HUES48 (cell line): ENCODE measurements around the gene GUCY2D.
A peak's percentile ranks its signal among the peaks of the same experiment; 100 is the strongest.
"Not testable (repeated sequence)": the region's sequence is repeated elsewhere in the genome, so short reads cannot be mapped to it uniquely, and the experiment has no call there.

Source experiments
- H3K27ac ChIP-seq: one replicate; pipeline ENCODE4 v1.7.0; 2013; ENCODE audit warnings: low read depth, low read length, inconsistent platforms
- H3K27me3 ChIP-seq: 2 replicates; pipeline ENCODE4 v1.6.1; 2013; ENCODE audit warnings: mild to moderate bottlenecking, low read length; ENCODE audit not compliant: control insufficient read depth, insufficient read depth
- H3K36me3 ChIP-seq: 2 replicates; pipeline ENCODE4 v1.6.1; 2013; ENCODE audit warnings: low read length; ENCODE audit not compliant: control insufficient read depth, insufficient read depth
- H3K4me1 ChIP-seq: 2 replicates; pipeline ENCODE4 v1.6.1; 2013; ENCODE audit warnings: mild to moderate bottlenecking, low read length; ENCODE audit not compliant: control insufficient read depth, insufficient read depth
- H3K4me3 ChIP-seq: 2 replicates; pipeline ENCODE4 v1.5.1; 2013; ENCODE audit warnings: mild to moderate bottlenecking, low read depth, low read length
- H3K9ac ChIP-seq: 2 replicates; pipeline ENCODE4 v1.6.1; 2013; ENCODE audit warnings: mild to moderate bottlenecking, low read depth, low read length, moderate library complexity
- H3K9me3 ChIP-seq: 2 replicates; pipeline ENCODE4 v1.6.1; 2013; ENCODE audit warnings: low read length; ENCODE audit not compliant: control insufficient read depth, insufficient read depth

GUCY2D gene

DNA sequence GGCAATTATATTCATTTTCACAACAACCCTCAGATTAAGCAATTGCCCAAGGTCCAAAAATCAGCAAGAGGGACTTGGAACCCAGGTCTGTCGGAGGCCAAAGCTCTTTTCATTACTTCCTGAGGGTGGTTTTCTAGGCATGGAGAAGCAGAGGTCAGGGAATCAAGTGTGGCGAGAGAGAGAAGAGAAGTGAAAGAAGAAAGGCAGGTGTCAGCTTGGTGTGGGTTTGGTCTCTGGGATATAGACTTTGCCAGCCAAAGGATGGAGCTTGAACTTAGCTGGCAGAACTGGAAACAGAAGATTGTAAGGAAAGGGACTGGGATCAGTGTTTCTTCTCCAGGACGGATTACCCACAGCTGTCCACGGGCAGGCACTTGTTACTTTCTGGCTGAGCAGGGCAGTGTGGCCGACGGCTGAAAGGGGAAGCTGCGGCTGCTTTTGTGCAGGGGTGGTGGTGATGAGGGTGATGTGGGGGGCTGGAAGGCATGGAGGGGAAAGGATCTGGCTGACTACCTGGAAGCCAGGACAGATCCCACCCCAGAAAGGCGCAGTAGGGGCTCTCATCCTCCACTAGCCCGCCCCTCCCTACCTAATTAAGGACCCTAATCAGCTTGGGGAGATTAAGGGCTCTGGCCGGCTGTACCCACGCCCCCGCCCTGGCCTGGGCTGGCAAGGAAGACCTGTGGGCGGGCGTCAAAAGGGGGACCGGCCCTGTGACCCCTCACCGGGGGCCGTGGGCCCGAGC is at the start of gene GUCY2D:
TSS of gene GUCY2D (plus strand) at position 640 of the 745 bp plus-strand sequence. CDS start 433 bp downstream, outside the sequence.
- H3K27me3 ChIP-seq = peaks cover 51% of the 10 kb centered on the region
- no peak within 1 kb of the TSS for H3K9ac ChIP-seq
- no peaks in the 10 kb centered on the region for H3K9me3 ChIP-seq

DNA sequence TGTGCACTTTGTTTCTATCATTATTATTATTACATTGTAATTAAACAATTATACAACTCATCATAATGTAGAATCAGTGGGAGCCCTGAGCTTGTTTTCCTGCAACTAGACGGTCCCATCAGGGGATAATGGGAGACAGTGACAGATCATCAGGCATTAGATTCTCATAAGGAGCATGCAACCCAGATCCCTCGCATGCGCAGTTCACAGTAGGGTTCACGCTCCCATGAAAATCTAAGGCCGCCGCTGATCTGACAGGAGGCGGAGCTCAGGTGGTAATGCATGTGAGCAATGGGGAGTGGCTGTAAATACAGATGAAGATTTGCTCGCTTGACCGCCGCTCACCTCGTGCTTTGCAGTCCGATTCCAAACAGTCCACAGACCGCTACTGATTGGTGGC is 49.1 kb upstream of the GUCY2D start:
- H3K27me3 ChIP-seq, H3K4me1 ChIP-seq, H3K9me3 ChIP-seq, H3K4me3 ChIP-seq, H3K27ac ChIP-seq, H3K9ac ChIP-seq: not testable (repeated sequence)
- H3K36me3 ChIP-seq = peaks cover 13% of the 10 kb centered on the region

More for the DNA sequence above, at the start of gene GUCY2D:
- H3K4me3 ChIP-seq = peak within 1 kb of the TSS; percentile 58
- no peaks in the 10 kb centered on the region for H3K36me3 ChIP-seq
- H3K27ac ChIP-seq = no peak within 1 kb of the TSS
- H3K4me1 ChIP-seq = no peaks in the 10 kb centered on the region; the same call in 1 of the 2 replicates

DNA sequence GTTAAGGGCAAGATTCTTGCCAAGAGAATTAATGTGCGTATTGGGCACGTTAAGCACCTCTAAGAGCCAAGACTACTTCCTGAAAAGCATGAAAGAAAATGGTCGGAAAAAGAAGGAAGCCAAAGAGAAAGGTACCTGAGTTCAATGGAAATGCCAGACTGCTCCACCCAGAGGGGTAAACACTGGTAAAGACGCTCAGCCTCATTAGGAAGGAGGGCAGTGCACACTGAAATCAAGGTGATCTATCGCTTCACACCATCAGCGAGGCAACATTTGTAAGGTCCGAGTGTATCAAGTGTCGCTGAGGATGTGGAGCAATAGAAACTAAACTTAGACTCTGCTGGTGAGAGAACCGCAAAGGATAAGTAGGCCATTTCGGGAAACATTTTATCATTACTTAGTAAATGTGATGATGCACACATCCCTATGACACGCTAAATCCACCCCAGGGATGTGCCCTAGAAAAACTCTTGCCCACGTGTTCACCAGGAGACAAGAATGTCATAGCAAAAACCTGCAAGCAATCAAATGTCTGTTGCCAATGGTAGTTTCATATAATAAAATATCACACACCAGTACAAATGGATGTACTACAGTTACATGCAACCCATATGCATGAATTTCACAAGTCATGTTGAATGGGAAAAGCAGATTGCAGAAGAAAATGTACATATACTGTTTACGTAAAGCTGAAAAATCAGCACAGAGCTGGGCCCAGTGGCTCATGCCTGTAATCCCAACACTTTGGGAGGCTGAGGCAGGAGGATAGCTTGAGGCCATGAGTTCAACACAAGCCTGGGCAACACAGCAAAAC is 46.8 kb upstream of the GUCY2D start:
- no peak overlapping the region for H3K9ac ChIP-seq
- no peaks in the 10 kb centered on the region for H3K27me3 ChIP-seq
- no peak overlapping the region for H3K4me3 ChIP-seq
- H3K4me1 ChIP-seq = 0 out of 2 replicates have a peak, but pooled peaks cover 2% of the 10 kb centered on the region
- H3K27ac ChIP-seq = no peak overlapping the region
- no peaks in the 10 kb centered on the region for H3K36me3 ChIP-seq
- no peaks in the 10 kb centered on the region for H3K9me3 ChIP-seq

DNA sequence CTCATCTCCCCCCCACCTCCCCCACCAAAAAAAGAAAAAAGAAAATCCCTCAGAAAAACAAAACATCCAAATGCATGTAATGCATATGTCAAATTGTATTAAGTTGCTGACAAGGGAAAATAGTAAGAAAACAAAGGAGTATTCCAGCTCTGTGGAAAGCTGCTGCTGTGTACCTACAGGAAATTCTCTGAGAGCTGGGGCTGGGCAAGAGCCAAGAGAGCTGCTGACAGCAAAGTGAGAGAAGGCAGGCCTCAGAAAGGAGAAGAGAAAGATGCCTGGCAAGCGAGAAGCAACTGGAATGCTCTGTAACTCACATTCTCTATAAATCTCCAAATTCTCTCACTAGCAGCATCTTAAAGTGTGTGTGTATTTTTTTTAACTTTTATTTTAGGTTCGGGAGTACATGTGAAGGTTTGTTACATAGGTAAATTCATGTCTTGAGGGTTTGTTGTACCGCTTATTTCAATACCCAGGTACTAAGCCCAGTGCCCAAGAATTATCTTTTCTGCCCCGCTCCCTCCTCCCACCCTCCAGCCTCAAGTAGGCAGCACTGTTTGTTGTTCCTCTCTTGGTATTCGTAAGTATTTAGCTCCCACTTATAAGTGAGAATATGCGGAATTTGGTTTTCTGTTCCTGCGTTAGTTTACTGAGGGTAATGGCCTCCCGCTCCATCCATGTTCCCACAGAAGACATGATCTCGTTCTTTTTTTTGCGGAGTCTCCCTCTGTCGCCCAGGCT is 46.0 kb upstream of the GUCY2D start:
- H3K27me3 ChIP-seq = no peaks in the 10 kb centered on the region
- H3K4me1 ChIP-seq = peaks cover 7% of the 10 kb centered on the region; the same call in 1 of the 2 replicates
- no peaks in the 10 kb centered on the region for H3K9me3 ChIP-seq
- H3K4me3 ChIP-seq = no peak overlapping the region
- no peak overlapping the region for H3K9ac ChIP-seq
- no peaks in the 10 kb centered on the region for H3K36me3 ChIP-seq
- H3K27ac ChIP-seq = no peak overlapping the region

DNA sequence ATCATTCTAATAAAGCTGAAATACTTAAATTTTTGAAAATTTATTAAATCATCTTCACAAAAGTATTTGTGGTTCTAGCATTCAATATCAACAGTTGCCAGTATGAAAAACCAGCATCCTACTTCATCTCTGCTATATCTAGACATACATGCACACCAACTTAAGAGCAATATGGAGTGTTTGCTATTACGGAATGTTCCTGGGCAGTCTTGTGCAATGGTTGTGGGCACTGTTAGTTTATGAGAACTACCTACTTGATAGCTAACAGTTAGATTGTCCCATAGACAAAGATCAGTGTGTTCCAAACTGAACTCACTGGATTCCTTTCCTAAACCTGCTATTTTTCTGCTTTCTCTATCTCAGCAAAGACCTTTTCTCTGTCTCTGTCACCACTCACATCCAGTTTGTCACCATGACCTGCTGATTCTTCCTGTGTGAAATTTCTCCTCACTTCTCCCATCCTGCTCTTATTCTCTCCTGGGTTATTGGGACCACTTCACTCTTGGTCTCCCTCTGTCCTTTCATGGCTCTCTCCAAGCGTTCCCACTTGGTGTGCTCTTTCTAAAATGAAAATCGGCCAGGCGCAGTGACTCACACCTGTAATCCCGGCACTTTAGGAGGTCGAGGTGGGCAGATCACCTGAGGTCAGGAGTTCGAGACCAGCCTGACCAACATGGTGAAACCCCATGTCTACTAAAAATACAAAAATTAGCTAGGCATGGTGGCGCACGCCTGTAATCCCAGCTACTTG is 42.7 kb upstream of the GUCY2D start:
- H3K4me1 ChIP-seq = peaks cover 10% of the 10 kb centered on the region; the same call in 1 of the 2 replicates
- no peak overlapping the region for H3K27ac ChIP-seq
- H3K9me3 ChIP-seq = no peaks in the 10 kb centered on the region
- no peaks in the 10 kb centered on the region for H3K36me3 ChIP-seq
- no peaks in the 10 kb centered on the region for H3K27me3 ChIP-seq
- H3K9ac ChIP-seq = no peak overlapping the region
- no peak overlapping the region for H3K4me3 ChIP-seq

DNA sequence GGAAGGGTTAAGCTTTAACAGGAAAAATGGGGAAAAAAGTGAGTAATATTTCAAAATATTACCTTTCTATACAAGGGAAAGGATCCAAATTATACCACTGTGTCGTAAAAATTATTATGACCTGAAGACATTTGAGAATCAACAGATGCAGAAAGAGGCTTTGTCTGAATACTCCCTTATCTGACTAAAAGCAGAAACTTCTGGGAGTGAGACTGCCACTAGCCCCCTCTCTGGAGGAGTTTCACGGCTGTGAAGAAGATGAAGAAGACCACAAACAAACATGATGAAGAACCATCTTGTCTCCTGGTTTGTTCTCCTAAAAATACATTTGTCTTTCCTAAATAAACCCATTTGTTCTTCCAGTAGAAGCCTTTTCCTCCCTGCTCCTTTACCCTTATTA is 41.0 kb upstream of the GUCY2D start:
- no peaks in the 10 kb centered on the region for H3K27me3 ChIP-seq
- no peak overlapping the region for H3K4me3 ChIP-seq
- no peak overlapping the region for H3K27ac ChIP-seq
- H3K9me3 ChIP-seq = no peaks in the 10 kb centered on the region
- H3K9ac ChIP-seq = no peak overlapping the region
- H3K36me3 ChIP-seq = no peaks in the 10 kb centered on the region
- H3K4me1 ChIP-seq = peaks cover 10% of the 10 kb centered on the region; the same call in 1 of the 2 replicates

DNA sequence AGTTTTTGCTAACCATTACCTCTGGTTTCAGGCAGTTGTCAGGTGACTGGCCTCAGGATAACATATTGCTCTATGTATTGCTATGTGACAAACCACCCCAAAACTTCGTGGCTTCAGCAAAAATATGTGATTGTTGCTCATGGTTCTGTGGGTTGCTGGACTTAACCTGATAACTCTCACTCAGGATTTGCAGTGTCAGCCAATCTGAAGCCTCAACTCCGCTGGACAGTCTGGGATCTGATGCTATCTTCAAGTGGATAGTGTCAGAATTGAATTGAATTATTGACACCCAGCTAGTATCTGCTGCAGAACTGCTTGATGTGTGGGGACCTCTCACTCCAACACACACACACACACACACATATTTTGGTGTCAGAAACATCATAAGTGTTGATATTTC is 34.7 kb upstream of the GUCY2D start:
- H3K27me3 ChIP-seq = no peaks in the 10 kb centered on the region
- H3K27ac ChIP-seq = no peak overlapping the region
- H3K9ac ChIP-seq = no peak overlapping the region
- H3K4me3 ChIP-seq = no peak overlapping the region
- no peaks in the 10 kb centered on the region for H3K36me3 ChIP-seq
- no peaks in the 10 kb centered on the region for H3K4me1 ChIP-seq
- no peaks in the 10 kb centered on the region for H3K9me3 ChIP-seq

DNA sequence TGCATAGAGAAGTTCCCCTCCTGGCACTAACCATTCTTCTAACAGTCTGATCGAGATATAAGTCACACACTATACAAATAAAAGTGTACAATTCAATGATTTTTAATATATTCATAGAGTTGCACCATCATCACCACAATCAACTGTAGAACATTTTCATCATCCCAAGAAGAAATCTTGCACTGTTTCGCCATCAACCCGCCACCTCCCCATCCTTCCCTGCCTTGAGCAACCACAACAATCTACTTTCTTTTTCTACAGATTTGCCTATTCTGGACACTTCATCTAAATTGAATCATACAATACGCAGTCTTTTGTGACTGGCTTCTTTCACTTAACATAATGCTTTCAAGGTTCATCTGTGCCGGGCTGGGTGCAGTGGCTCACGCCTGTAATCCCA is 33.0 kb upstream of the GUCY2D start:
- H3K36me3 ChIP-seq = no peaks in the 10 kb centered on the region
- no peak overlapping the region for H3K9ac ChIP-seq
- H3K27me3 ChIP-seq = no peaks in the 10 kb centered on the region
- no peak overlapping the region for H3K27ac ChIP-seq
- H3K9me3 ChIP-seq = no peaks in the 10 kb centered on the region
- H3K4me1 ChIP-seq = no peaks in the 10 kb centered on the region
- no peak overlapping the region for H3K4me3 ChIP-seq

DNA sequence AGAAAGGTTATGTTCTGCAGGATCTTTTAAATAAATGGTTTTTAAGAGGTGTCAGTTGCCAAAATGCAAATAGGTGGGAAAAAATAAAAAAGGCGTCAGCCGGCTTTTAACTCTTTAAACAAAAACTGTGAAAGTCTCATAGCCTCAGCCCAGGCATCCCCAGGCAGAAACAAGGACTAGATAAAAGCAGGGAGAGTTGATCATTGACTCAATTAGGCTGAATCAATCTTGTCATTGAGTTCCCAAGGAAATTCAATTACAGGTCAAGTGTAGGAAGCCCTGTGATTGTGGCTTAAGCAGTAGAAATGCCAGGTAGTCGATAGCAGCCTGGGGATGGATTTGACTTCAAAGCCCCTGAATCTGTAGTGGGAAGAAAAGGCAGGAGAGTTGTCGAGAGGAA is 30.8 kb upstream of the GUCY2D start:
- no peaks in the 10 kb centered on the region for H3K27me3 ChIP-seq
- no peak overlapping the region for H3K27ac ChIP-seq
- H3K9me3 ChIP-seq = no peaks in the 10 kb centered on the region
- no peak overlapping the region for H3K4me3 ChIP-seq
- no peaks in the 10 kb centered on the region for H3K4me1 ChIP-seq
- no peak overlapping the region for H3K9ac ChIP-seq
- no peaks in the 10 kb centered on the region for H3K36me3 ChIP-seq

DNA sequence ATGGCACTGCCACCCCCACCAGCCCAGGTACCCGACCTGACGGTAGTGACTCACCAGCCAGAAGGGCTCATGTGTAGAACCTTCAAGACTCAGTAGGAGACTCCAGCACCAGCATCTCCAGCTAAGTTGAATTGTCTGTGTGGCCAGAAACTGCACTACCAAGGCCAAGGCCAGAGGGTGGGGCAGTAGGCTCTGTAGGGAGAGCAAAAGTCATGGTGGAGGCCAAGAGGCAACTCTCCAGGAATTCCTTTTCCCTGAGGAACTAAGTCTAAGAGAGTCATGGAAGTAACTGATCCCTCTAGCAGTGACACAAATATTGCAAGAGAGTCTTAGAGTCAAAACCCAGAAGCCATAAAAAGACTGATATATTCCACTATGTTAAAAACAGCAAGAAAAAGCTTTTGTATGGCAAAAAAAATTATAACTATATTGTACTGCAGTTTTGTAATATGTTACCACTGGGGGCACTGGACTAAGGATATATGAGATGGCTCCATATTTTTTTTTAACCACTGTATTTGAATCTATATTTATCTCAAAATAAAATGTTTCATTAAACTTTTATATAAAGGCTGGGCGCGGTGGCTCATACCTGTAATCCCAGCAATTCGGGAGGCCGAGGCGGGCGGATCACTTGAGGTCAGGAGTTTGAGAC is 30.2 kb upstream of the GUCY2D start:
- H3K4me3 ChIP-seq = no peak overlapping the region
- no peaks in the 10 kb centered on the region for H3K27me3 ChIP-seq
- no peaks in the 10 kb centered on the region for H3K4me1 ChIP-seq
- H3K36me3 ChIP-seq = no peaks in the 10 kb centered on the region
- H3K9me3 ChIP-seq = no peaks in the 10 kb centered on the region
- H3K9ac ChIP-seq = no peak overlapping the region
- no peak overlapping the region for H3K27ac ChIP-seq
